Activated naive CD4-positive, alpha-beta T cell treated with anti-CD3 and anti-CD28 coated beads, Interleukin-2, amount 50 U/mL, for 72 hours (primary cell): Measurements from ENCODE around the gene ZC3H11A. TPM values are rescaled to one million over a fixed set of nuclear protein-coding genes. Genes with fewer than 3 reads are reported as not detected.
"Not testable (repeated sequence)": the region's sequence is repeated elsewhere in the genome, so short reads cannot be mapped to it uniquely, and the experiment has no call there.

Experiments used
- ATAC-seq, 2 donors: fragments of 150-1000 bp; cut with Tn5 transposase; 2 replicates each; pipeline ENCODE4 v1.10.0; 2021; ENCODE audit warnings: mild to moderate bottlenecking in 2 of 2, moderate library complexity in 2 of 2
- DNase-seq, 2 donors: peaks; one replicate each; pipeline ENCODE4 v3.0.0; 2021 to 2022; ENCODE audit warnings: low spot score in 2 of 2
- H3K27ac Mint-ChIP-seq, 2 donors: one replicate each; pipeline ENCODE4 v1.8.0; 2022; ENCODE audit warnings: mild to moderate bottlenecking in 2 of 2, mixed read lengths in 2 of 2
- H3K36me3 Mint-ChIP-seq, 2 donors: one replicate each; pipeline ENCODE4 v1.8.0; 2022; ENCODE audit warnings: mixed read lengths in 2 of 2
- H3K9me3 Mint-ChIP-seq, 2 donors: one replicate each; pipeline ENCODE4 v1.8.0; 2022; ENCODE audit warnings: mixed read lengths in 2 of 2
- total RNA-seq, 2 donors: library from RNA; stranded (reverse); gene quantifications; one replicate each; pipeline ENCODE4 v1.2.3, GENCODE V29; 2022

Gene ZC3H11A
- total RNA-seq, 2 donors from 2014 or later: 95.4 to 161 TPM

- no peaks in the 10 kb centered on the region for H3K9me3 Mint-ChIP-seq
- H3K27ac Mint-ChIP-seq: peak overlapping the region in 1 of 2 donors; percentile 17
- peaks cover 24 to 48% of the 10 kb centered on the region in 2 donors for H3K36me3 Mint-ChIP-seq
Measured at GRCh38 chr1:203771901-203772301, 23.5 kb upstream of the ZC3H11A start.

GRCh38 chr1:203772836-203773235 lies 22.6 kb upstream of the ZC3H11A start:
- Mint-ChIP-seq H3K27ac (peak overlapping the region; percentile 17 to 48), H3K9me3 (no peaks in the 10 kb centered on the region), H3K36me3 (peaks cover 24 to 50% of the 10 kb centered on the region in 2 donors)
- no peak for ATAC-seq
- no peak for DNase-seq

More at GRCh38 chr1:203771901-203772301, 23.5 kb upstream of the ZC3H11A start:
- no peak for DNase-seq
- ATAC-seq: no peak

GRCh38 chr1:203776636-203777035 lies 18.8 kb upstream of the ZC3H11A start:
- peaks cover 14 to 30% of the 10 kb centered on the region in 2 donors for H3K36me3 Mint-ChIP-seq
- no peak for DNase-seq
- no peak for ATAC-seq
- H3K27ac Mint-ChIP-seq: peak overlapping the region; percentile 24 to 45
- no peaks in the 10 kb centered on the region for H3K9me3 Mint-ChIP-seq

- Mint-ChIP-seq H3K9me3 (no peaks in the 10 kb centered on the region), H3K27ac (peak overlapping the region in 1 of 2 donors; percentile 11), H3K36me3 (peaks cover 10 to 21% of the 10 kb centered on the region in 2 donors)
- no peak for DNase-seq
- ATAC-seq: no peak
Measured at GRCh38 chr1:203777596-203777995, 17.8 kb upstream of the ZC3H11A start.

GRCh38 chr1:203778146-203778545 lies 17.3 kb upstream of the ZC3H11A start:
- no peak for DNase-seq
- ATAC-seq: no peak
- H3K9me3 Mint-ChIP-seq: no peaks in the 10 kb centered on the region
- no peak overlapping the region for H3K27ac Mint-ChIP-seq
- peaks cover 10 to 21% of the 10 kb centered on the region in 2 donors for H3K36me3 Mint-ChIP-seq

- ATAC-seq (no peak), DNase-seq (no peak)
- Mint-ChIP-seq H3K36me3 (peaks cover 8 to 19% of the 10 kb centered on the region in 2 donors), H3K27ac (no peak overlapping the region), H3K9me3 (no peaks in the 10 kb centered on the region)
Measured at GRCh38 chr1:203778789-203779188, 16.6 kb upstream of the ZC3H11A start.

- ATAC-seq (no peak), DNase-seq (no peak)
- no peak overlapping the region for H3K27ac Mint-ChIP-seq
- peaks cover 5 to 8% of the 10 kb centered on the region in 2 donors for H3K9me3 Mint-ChIP-seq
- peaks cover 1 to 6% of the 10 kb centered on the region in 2 donors for H3K36me3 Mint-ChIP-seq
Measured at GRCh38 chr1:203781962-203782361, 13.5 kb upstream of the ZC3H11A start.

GRCh38 chr1:203789966-203790365 lies 5.5 kb upstream of the ZC3H11A start:
- DNase-seq (no peak), ATAC-seq (no peak)
- H3K36me3 Mint-ChIP-seq: peaks cover 0 to 7% of the 10 kb centered on the region in 2 donors
- H3K9me3 Mint-ChIP-seq: peaks cover 5 to 8% of the 10 kb centered on the region in 2 donors
- H3K27ac Mint-ChIP-seq: no peak overlapping the region

GRCh38 chr1:203791498-203791897 lies 3.9 kb upstream of the ZC3H11A start:
- Mint-ChIP-seq H3K9me3 (no peaks in the 10 kb centered on the region), H3K36me3 (peaks cover 6 to 13% of the 10 kb centered on the region in 2 donors), H3K27ac (no peak overlapping the region)
- DNase-seq (no peak), ATAC-seq (no peak)

- Mint-ChIP-seq H3K9me3 (peaks cover 3 to 4% of the 10 kb centered on the region in 2 donors), H3K27ac (no peak overlapping the region), H3K36me3 (peaks cover 16 to 23% of the 10 kb centered on the region in 2 donors)
- ATAC-seq: no peak
- no peak for DNase-seq
Measured at GRCh38 chr1:203792486-203792885, 2.9 kb upstream of the ZC3H11A start.

GRCh38 chr1:203793561-203793960 lies 1.9 kb upstream of the ZC3H11A start:
- H3K9me3 Mint-ChIP-seq, ATAC-seq, H3K27ac Mint-ChIP-seq, DNase-seq: not testable (repeated sequence)
- H3K36me3 Mint-ChIP-seq: peaks cover 27 to 34% of the 10 kb centered on the region in 2 donors

GRCh38 chr1:203794764-203795440 lies 521 bp upstream of the ZC3H11A start:
- peak overlapping the region; percentile 92 to 97 for H3K27ac Mint-ChIP-seq
- peaks cover 4 to 9% of the 10 kb centered on the region in 2 donors for H3K9me3 Mint-ChIP-seq
- ATAC-seq: no peak
- DNase-seq: no peak
- H3K36me3 Mint-ChIP-seq: peaks cover 35 to 36% of the 10 kb centered on the region in 2 donors

- Mint-ChIP-seq H3K36me3 (peaks cover 35 to 41% of the 10 kb centered on the region in 2 donors), H3K9me3 (peaks cover 4 to 9% of the 10 kb centered on the region in 2 donors)
Measured at GRCh38 chr1:203796236-203796605, 798 bp downstream of the ZC3H11A start.

GRCh38 chr1:203797216-203797615 lies 1.8 kb downstream of the ZC3H11A start:
- Mint-ChIP-seq H3K9me3 (peaks cover 4 to 9% of the 10 kb centered on the region in 2 donors), H3K27ac (peak overlapping the region; percentile 39 to 92), H3K36me3 (peaks cover 35 to 41% of the 10 kb centered on the region in 2 donors)
- no peak for DNase-seq
- no peak for ATAC-seq

More at GRCh38 chr1:203796236-203796605, 798 bp downstream of the ZC3H11A start:
- peak overlapping the region; percentile 92 to 97 for H3K27ac Mint-ChIP-seq
- ATAC-seq (peak in 1 of 2 donors; percentile 27), DNase-seq (peak; percentile 41 to 57)

- Mint-ChIP-seq H3K36me3 (peaks cover 35 to 47% of the 10 kb centered on the region in 2 donors), H3K9me3 (peaks cover 4 to 9% of the 10 kb centered on the region in 2 donors), H3K27ac (no peak overlapping the region)
- no peak for ATAC-seq
- no peak for DNase-seq
Measured at GRCh38 chr1:203797948-203798655, 2.7 kb downstream of the ZC3H11A start.

GRCh38 chr1:203799157-203799556 lies 3.7 kb downstream of the ZC3H11A start:
- H3K9me3 Mint-ChIP-seq: peaks cover 4 to 9% of the 10 kb centered on the region in 2 donors
- no peak overlapping the region for H3K27ac Mint-ChIP-seq
- H3K36me3 Mint-ChIP-seq: peaks cover 35 to 55% of the 10 kb centered on the region in 2 donors
- no peak for ATAC-seq
- no peak for DNase-seq

GRCh38 chr1:203799971-203800370 lies 4.5 kb downstream of the ZC3H11A start:
- Mint-ChIP-seq H3K27ac (peak overlapping the region; percentile 38 to 74), H3K36me3 (peaks cover 34 to 61% of the 10 kb centered on the region in 2 donors), H3K9me3 (peaks cover 4 to 9% of the 10 kb centered on the region in 2 donors)
- ATAC-seq (no peak), DNase-seq (no peak)
